Upper lobe of left lung (tissue), 6 donors: ENCODE data around the gene IP6K2. TPM values are rescaled to one million over a fixed set of nuclear protein-coding genes. Genes with fewer than 3 reads are reported as not detected.

Source experiments
- ATAC-seq, 2 donors: fragments of 200-7000 bp; cut with Tn5 transposase; one replicate each; pipeline ENCODE4 v1.9.1; 2022; ENCODE audit warnings: mild to moderate bottlenecking in 2 of 2, moderate library complexity in 2 of 2; ENCODE audit not compliant: low FRiP score in 2 of 2
- DNase-seq, 2 donors: peaks; one replicate each; pipeline ENCODE4 v3.0.0-alpha.2; 2019 to 2020
- H3K27ac ChIP-seq, 4 donors: fragments of 200-600 bp; sonication (generic); one replicate each; pipeline ENCODE4 v1.5.1; 2016 to 2019
- H3K27me3 ChIP-seq, 4 donors: fragments of 200-600 bp; sonication (generic); one replicate each; pipeline ENCODE4 v1.5.1; 2017 to 2019
- H3K36me3 ChIP-seq, 4 donors: fragments of 200-600 bp; sonication (generic); one replicate each; pipeline ENCODE4 v1.5.1; 2016 to 2019
- H3K4me1 ChIP-seq, 4 donors: fragments of 200-600 bp; sonication (generic); one replicate each; pipeline ENCODE4 v1.5.1; 2018 to 2019
- H3K4me3 ChIP-seq, 4 donors: fragments of 200-600 bp; sonication (generic); one replicate each; pipeline ENCODE4 v1.5.1; 2017 to 2019; ENCODE audit warnings: mild to moderate bottlenecking in 2 of 4, moderate library complexity in 1 of 4
- H3K9me3 ChIP-seq, 4 donors: fragments of 200-600 bp; sonication (generic); one replicate each; pipeline ENCODE4 v1.5.1; 2018 to 2019
- EP300 ChIP-seq, 4 donors: sonication (generic); formaldehyde crosslinking; IDR thresholded peaks; one replicate each; pipeline ENCODE4 v1.5.1; 2017; ENCODE audit warnings: antibody characterized with exemption in 4 of 4, control low read depth in 2 of 4
- POLR2A ChIP-seq, 4 donors: fragments of 450-650 bp; IDR thresholded peaks; one replicate each; pipeline ENCODE4 v1.5.1; 2016 to 2017; ENCODE audit warnings: antibody characterized with exemption in 4 of 4, mild to moderate bottlenecking in 2 of 4
- POLR2AphosphoS5 ChIP-seq, 2 donors: sonication (generic); formaldehyde crosslinking; IDR thresholded peaks; one replicate each; pipeline ENCODE4 v1.5.1; 2017; ENCODE audit warnings: antibody characterized with exemption in 2 of 2
- WGBS, 2 donors: methylation state at CpG; one replicate each; pipeline ENCODE4 v1.1.5; 2017 to 2018; 5-methylcytosine and 5-hydroxymethylcytosine counted together
- total RNA-seq, 6 donors: library from RNA; depleted of rRNA in 4 of 6; stranded (reverse); fragments of >200 nt in 4 of 6; gene quantifications; one replicate each; pipeline versions ENCODE4 v1.1.0 to v1.2.1, GENCODE V29; 2016 to 2021
- TF ChIP-seq, protein P1 (sequence below), 6 experiments: fragments of 450-650 bp in 4 of 6; fragments of 200-600 bp in 2 of 6; sonication (generic) in 2 of 6; IDR thresholded peaks; one replicate each; pipeline ENCODE4 v1.5.1; 2016 to 2019; ENCODE audit warnings: antibody characterized with exemption in 6 of 6
- donor health status: DM: no; HTN: no; CAD: no; lungs with moderate emphysema.
- donor health status: DM: no; HTN: yes; CAD: no; lungs with severe emphysema.

The IP6K2 gene
- total RNA-seq, 6 donors from 2014 or later: 53.3 to 106 (median 65.4) TPM

DNA sequence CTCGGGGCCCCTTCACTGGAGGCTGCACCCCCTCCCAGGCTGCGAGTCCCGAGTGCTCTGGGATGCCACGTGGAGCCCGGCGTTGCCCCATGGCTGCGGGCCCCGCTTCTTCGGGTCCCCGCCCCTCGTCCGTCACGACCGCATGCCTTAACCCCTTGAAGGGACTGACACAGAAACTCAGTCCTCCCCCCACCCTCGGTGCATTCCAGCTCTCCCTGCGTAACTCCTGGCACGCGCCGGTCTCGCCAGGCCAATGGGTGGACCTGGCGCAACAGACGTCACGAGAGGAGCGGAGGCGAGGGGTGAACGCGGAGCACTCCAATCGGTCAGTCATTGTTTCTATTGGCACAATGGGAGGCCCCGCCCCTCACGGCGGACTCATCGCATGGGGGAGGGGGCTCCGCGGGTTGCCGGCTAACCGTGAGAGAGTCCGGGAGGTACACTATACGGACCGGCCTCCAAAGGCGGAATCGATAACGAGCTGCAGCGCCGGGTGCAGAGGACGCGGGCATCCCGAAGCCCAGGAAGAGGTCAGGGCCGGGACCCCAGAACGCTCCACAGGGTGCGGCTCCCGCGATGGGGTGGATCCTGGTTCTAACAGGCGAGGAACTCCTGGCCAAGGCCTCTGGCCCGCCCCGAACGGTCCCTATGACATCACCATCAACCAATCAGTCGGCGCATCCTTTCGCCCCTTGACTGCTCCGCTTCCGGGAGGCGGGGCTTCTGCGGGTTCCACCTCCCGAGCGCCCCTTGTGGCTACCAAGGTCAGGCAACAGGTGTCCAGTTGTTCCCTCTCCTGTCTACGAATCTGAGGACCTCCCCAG lies 53.3 kb downstream of the IP6K2 start:
- peak overlapping the region; percentile 20 to 55 (median 48) for H3K4me3 ChIP-seq
- peak overlapping the region in 3 of 4 donors; percentile 30 to 75 (median 58) for H3K27ac ChIP-seq
- H3K9me3 ChIP-seq: no peaks in the 10 kb centered on the region
- peaks cover 20 to 37% (median 29%) of the 10 kb centered on the region in 4 donors for H3K4me1 ChIP-seq
- peak; percentile 89 to 92 for ATAC-seq
- TF ChIP-seq EP300 (IDR thresholded peaks at IDR 0.05): no peak
- TF ChIP-seq, protein P1, sequence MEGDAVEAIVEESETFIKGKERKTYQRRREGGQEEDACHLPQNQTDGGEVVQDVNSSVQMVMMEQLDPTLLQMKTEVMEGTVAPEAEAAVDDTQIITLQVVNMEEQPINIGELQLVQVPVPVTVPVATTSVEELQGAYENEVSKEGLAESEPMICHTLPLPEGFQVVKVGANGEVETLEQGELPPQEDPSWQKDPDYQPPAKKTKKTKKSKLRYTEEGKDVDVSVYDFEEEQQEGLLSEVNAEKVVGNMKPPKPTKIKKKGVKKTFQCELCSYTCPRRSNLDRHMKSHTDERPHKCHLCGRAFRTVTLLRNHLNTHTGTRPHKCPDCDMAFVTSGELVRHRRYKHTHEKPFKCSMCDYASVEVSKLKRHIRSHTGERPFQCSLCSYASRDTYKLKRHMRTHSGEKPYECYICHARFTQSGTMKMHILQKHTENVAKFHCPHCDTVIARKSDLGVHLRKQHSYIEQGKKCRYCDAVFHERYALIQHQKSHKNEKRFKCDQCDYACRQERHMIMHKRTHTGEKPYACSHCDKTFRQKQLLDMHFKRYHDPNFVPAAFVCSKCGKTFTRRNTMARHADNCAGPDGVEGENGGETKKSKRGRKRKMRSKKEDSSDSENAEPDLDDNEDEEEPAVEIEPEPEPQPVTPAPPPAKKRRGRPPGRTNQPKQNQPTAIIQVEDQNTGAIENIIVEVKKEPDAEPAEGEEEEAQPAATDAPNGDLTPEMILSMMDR (IDR thresholded peaks at IDR 0.05): peak; percentile 56 to 76 (median 61)
- peak in 1 of 2 donors; percentile 55 for TF ChIP-seq POLR2AphosphoS5 (IDR thresholded peaks at IDR 0.05)
- TF ChIP-seq POLR2A (IDR thresholded peaks at IDR 0.05): peak in 3 of 4 donors; percentile 28 to 60 (median 36)
- DNase-seq: peak; percentile 91 to 92
- no peaks in the 10 kb centered on the region for H3K36me3 ChIP-seq
- peaks cover 0 to 33% (median 8%) of the 10 kb centered on the region in 4 donors for H3K27me3 ChIP-seq
- 0 to 2% methylated on average over 9 to 51 of the region's 66 CpGs for WGBS, 2 donors

DNA sequence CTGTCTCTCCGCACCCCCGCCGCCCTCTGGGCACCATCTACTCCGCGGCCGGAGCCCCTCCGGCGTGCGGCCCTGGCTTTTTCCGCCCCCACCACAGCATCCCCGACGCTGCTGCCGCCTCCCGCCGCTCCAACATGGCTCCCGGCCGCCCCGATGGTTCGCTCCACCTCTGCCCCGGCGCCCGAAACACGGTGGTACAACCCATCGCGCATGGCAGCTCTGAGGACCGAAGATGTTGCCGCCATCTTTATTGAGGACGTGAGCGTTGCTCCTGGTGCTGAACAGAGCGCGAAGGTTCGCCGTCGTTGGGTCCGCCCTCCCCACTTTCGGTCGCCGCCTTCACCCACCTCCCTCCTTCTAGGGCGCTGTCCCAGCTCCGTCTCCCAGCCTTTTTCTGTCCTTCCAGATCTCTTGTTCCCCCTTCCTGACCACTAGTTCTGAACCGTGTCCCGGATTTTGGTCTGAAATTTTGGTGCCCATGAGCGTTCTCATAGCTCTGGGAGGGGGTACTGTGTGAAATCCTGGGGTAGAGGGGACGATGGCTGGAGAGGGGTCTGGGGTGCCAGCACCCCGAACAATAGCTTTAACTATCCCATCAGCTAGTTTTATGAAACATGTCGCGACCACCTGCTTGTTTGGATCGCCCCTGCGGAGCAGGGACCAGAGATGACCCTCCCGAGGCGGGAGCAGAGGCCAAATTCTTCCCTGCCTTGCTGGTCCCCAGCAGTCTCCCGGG lies 54.1 kb downstream of the IP6K2 start, which contains the start of gene CELSR3:
Gene CELSR3 (minus strand): TSS at position 134 of the 736 bp plus-strand sequence. CDS start 252 bp downstream, outside the sequence.
- peak; percentile 52 to 72 for ATAC-seq
- 4 to 5% methylated on average over 15 to 42 of the region's 52 CpGs for WGBS, 2 donors

DNA sequence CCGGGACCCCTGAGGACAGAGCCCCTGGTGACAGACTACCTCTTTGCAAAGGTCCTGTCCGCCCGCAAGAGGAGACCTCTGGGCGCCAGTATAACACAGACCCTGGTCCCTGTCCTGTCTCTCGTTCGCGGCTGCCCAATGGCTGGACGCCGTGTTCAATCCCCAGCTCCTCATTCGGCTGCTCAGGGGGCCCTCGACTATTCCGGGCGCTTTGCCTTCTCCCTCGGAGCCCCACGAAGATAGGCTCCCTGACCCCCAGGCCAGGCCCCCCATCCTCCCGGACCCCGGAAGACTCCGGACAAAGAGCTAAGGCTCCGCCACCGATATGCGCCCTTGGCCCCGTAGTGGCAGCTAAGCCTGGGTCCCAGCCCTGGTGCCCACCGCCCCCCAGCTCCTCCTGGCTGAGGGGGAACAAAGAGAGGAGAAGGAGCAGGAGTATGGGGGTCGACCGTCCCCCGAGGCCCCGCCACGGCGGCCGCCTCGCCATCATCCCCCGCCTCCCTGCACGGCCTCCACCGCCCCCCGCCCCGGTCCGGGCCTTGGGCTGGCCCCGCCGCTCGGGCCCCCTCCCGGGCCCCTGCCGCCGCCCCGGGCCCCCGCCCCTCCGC lies 54.8 kb downstream of the IP6K2 start:
- TF ChIP-seq EP300 (IDR thresholded peaks at IDR 0.05) (no peak), POLR2AphosphoS5 (IDR thresholded peaks at IDR 0.05) (no peak), POLR2A (IDR thresholded peaks at IDR 0.05) (no peak)
- TF ChIP-seq, protein P1 (IDR thresholded peaks at IDR 0.05): no peak
- no peak for ATAC-seq
- WGBS, 2 donors: 5% methylated on average over 24 of the region's 46 CpGs; no CpG with 5 or more reads in 1 of the 2 donors
- Histone ChIP-seq H3K4me3 (peak overlapping the region in 3 of 4 donors; percentile 41 to 55 (median 54)), H3K36me3 (no peaks in the 10 kb centered on the region), H3K27me3 (peaks cover 0 to 33% (median 8%) of the 10 kb centered on the region in 4 donors), H3K9me3 (no peaks in the 10 kb centered on the region), H3K27ac (peak overlapping the region in 1 of 4 donors; percentile 58), H3K4me1 (peaks cover 20 to 37% (median 29%) of the 10 kb centered on the region in 4 donors)
- DNase-seq: no peak

More for the DNA sequence above, 54.1 kb downstream of the IP6K2 start, which contains the start of gene CELSR3:
- H3K4me3 ChIP-seq: peak within 1 kb of the TSS; percentile 20 to 55 (median 48)
- H3K9me3 ChIP-seq: no peaks in the 10 kb centered on the region
- H3K4me1 ChIP-seq: peaks cover 20 to 37% (median 29%) of the 10 kb centered on the region in 4 donors
- H3K27ac ChIP-seq: peak within 1 kb of the TSS in 3 of 4 donors; percentile 30 to 75 (median 58)
- H3K36me3 ChIP-seq: no peaks in the 10 kb centered on the region
- TF ChIP-seq, protein P1 (IDR thresholded peaks at IDR 0.05): no peak
- no peak for TF ChIP-seq POLR2A (IDR thresholded peaks at IDR 0.05)
- no peak for TF ChIP-seq EP300 (IDR thresholded peaks at IDR 0.05)
- TF ChIP-seq POLR2AphosphoS5 (IDR thresholded peaks at IDR 0.05): peak in 1 of 2 donors; percentile 12
- H3K27me3 ChIP-seq: peaks cover 0 to 33% (median 8%) of the 10 kb centered on the region in 4 donors
- DNase-seq: peak in 1 of 2 donors; percentile 87

DNA sequence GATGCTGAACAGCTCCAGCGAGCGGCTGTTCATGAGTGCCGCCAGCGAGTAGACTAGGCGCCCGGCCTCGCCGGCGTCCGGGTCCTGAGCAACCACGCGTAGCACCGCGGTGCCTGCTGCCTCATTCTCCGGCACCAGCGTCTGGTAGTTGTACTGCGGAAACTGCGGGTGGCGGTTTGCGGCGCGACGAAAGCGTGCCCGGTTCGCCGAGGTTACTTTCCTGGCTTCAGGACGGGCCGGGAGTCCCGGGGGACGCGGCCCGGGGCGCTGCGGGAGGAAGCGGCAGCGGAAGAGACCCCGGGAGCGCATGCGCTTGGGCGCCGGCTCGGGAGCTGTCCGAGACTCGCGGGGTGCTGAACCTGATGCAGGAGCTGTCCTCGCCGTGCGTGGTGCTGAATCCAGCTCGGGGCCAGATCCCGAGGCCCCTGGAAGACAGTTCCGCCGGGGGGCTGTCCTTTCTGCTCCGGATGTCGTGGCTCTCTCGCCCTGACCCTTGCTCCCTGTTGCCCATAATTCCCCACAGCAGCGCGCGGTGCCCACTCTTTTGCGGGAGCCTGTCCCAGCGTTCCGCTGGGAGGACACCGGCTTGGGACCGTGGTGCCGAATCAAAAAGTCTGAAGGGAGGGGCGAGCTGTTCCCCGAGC lies 55.4 kb downstream of the IP6K2 start:
- WGBS, 2 donors: 9% methylated on average over 40 of the region's 67 CpGs; no CpG with 5 or more reads in 1 of the 2 donors
- ATAC-seq (peak; percentile 56 to 58), DNase-seq (peak; percentile 66 to 94)
- Histone ChIP-seq H3K27ac (no peak overlapping the region), H3K27me3 (peaks cover 0 to 33% (median 8%) of the 10 kb centered on the region in 4 donors), H3K36me3 (no peaks in the 10 kb centered on the region), H3K4me3 (peak overlapping the region in 3 of 4 donors; percentile 21 to 55 (median 36)), H3K9me3 (no peaks in the 10 kb centered on the region), H3K4me1 (peaks cover 20 to 43% (median 34%) of the 10 kb centered on the region in 4 donors)
- TF ChIP-seq, protein P1 (IDR thresholded peaks at IDR 0.05): no peak
- TF ChIP-seq POLR2AphosphoS5 (IDR thresholded peaks at IDR 0.05): peak in 1 of 2 donors; percentile 43
